A673 (cell line): ENCODE data around the gene PUDP. TPM values are rescaled to one million over a fixed set of nuclear protein-coding genes. Genes with fewer than 3 reads are reported as not detected.

Source experiments
- BruUV-seq: library from RNA; stranded (reverse); fragments of 400-500 nt; replicated peaks from 2 replicates; lab custom pipeline; 2021; lab: Mats Ljungman, UMichigan
- CTCF ChIA-PET: fragments of 300-600 bp; sonication (Branson Sonifier 250); formaldehyde crosslinking; loops from one replicate; lab custom pipeline; 2022; ENCODE audit warnings: antibody characterized with exemption; lab: Charles Lee
- POLR2A ChIA-PET: fragments of 300-600 bp; sonication (Branson Sonifier 250); formaldehyde crosslinking; loops from one replicate; lab custom pipeline; 2022; ENCODE audit warnings: antibody characterized with exemption; ENCODE audit not compliant: low non-redundant PET; lab: Charles Lee
- DNase-seq: peaks from one replicate; pipeline ENCODE4 v3.0.0-alpha.2; 2015; ENCODE audit warnings: low spot score
- H3K27ac ChIP-seq: fragments of 200-600 bp; sonication (generic); 2 replicates; pipeline ENCODE4 v1.5.1; 2016; ENCODE audit warnings: mixed run types, low read depth, mild to moderate bottlenecking, mixed read lengths, antibody characterized with exemption, low read length; ENCODE audit not compliant: poor library complexity, severe bottlenecking
- H3K27me3 ChIP-seq: fragments of 200-600 bp; sonication (generic); replicated peaks from 2 replicates; pipeline ENCODE4 v1.6.1; 2017; ENCODE audit warnings: mixed run types, low read depth, mild to moderate bottlenecking, mixed read lengths, antibody characterized with exemption, low read length; ENCODE audit not compliant: insufficient read depth, poor library complexity
- H3K36me3 ChIP-seq: fragments of 200-600 bp; sonication (generic); 2 replicates; pipeline ENCODE4 v1.6.1; 2016; ENCODE audit warnings: mixed run types, mild to moderate bottlenecking, mixed read lengths, antibody characterized with exemption, low read length; ENCODE audit not compliant: insufficient read depth, poor library complexity, severe bottlenecking
- H3K4me1 ChIP-seq: fragments of 200-600 bp; sonication (generic); 2 replicates; pipeline ENCODE4 v1.6.1; 2017; ENCODE audit warnings: mixed run types, mild to moderate bottlenecking, mixed read lengths, antibody characterized with exemption, low read length; ENCODE audit not compliant: insufficient read depth, poor library complexity, severe bottlenecking
- H3K4me3 ChIP-seq: fragments of 200-600 bp; sonication (generic); 2 replicates; pipeline ENCODE4 v1.5.1; 2016; ENCODE audit warnings: low read depth, mixed run types, mild to moderate bottlenecking, mixed read lengths, low read length; ENCODE audit not compliant: poor library complexity, severe bottlenecking
- H3K9me3 ChIP-seq: fragments of 200-600 bp; sonication (generic); 2 replicates; pipeline ENCODE4 v1.6.1; 2016; ENCODE audit warnings: mixed run types, low read depth, mild to moderate bottlenecking, mixed read lengths, antibody characterized with exemption, low read length; ENCODE audit not compliant: poor library complexity, severe bottlenecking
- CTCF ChIP-seq: fragments of 300-800, 200-600 bp; sonication (generic); conservative IDR thresholded peaks from 2 replicates; pipeline ENCODE4 v1.5.1; 2017; ENCODE audit warnings: low read depth, mild to moderate bottlenecking, antibody characterized with exemption, low read length, moderate library complexity, mixed read lengths
- EZH2 ChIP-seq: fragments of 200-600 bp; sonication (generic); IDR thresholded peaks from 2 replicates; pipeline ENCODE4 v1.6.1; 2017; ENCODE audit warnings: borderline replicate concordance, low read depth, mild to moderate bottlenecking, mixed read lengths, antibody characterized with exemption, low read length; ENCODE audit not compliant: poor library complexity, severe bottlenecking
- intact Hi-C: fragments of 100-400 bp; cut with micrococcal nuclease; formaldehyde crosslinking; loops from one replicate; pipeline ENCODE4 v1.10.0; 2022; ENCODE audit not compliant: unreplicated experiment
- total RNA-seq: library from RNA; stranded (reverse); gene quantifications from 2 replicates; pipeline ENCODE4 v1.2.3, GENCODE V29; 2021

The PUDP gene
- total RNA-seq, 1 experiment from 2014 or later: 17.6 TPM

GRCh38 chrX:7143941-7144525, 3.9 kb downstream of the PUDP start:
- Histone ChIP-seq H3K36me3 (no peaks in the 10 kb centered on the region), H3K27ac (no peak overlapping the region), H3K4me3 (no peak overlapping the region), H3K9me3 (no peaks in the 10 kb centered on the region), H3K4me1 (no peaks in the 10 kb centered on the region), H3K27me3 (no peaks in the 10 kb centered on the region)
- BruUV-seq: no TSS peak
- no peak for TF ChIP-seq CTCF
- TF ChIP-seq EZH2: no peak
- ChIA-PET CTCF (no interaction called here), POLR2A (no interaction called here)
- intact Hi-C loops: no loop called here
- no peak for DNase-seq

- TF ChIP-seq CTCF (no peak), EZH2 (no peak)
- Histone ChIP-seq H3K36me3 (no peaks in the 10 kb centered on the region), H3K4me3 (no peak overlapping the region), H3K27me3 (no peaks in the 10 kb centered on the region), H3K27ac (no peak overlapping the region), H3K9me3 (no peaks in the 10 kb centered on the region), H3K4me1 (no peaks in the 10 kb centered on the region)
- ChIA-PET POLR2A (no interaction called here), CTCF (no interaction called here)
- intact Hi-C loops: no loop called here
- BruUV-seq: no TSS peak
- DNase-seq: no peak
Measured at GRCh38 chrX:7143076-7143475, 4.9 kb downstream of the PUDP start.

GRCh38 chrX:7139202-7140081, 8.5 kb downstream of the PUDP start:
- POLR2A ChIA-PET: no interaction called here
- Histone ChIP-seq H3K27ac (no peak overlapping the region), H3K27me3 (no peaks in the 10 kb centered on the region), H3K9me3 (no peaks in the 10 kb centered on the region), H3K36me3 (no peaks in the 10 kb centered on the region), H3K4me3 (no peak overlapping the region), H3K4me1 (no peaks in the 10 kb centered on the region)
- DNase-seq: no peak
- no TSS peak for BruUV-seq
- intact Hi-C loops: no loop called here
- CTCF ChIA-PET: no interaction called here
- TF ChIP-seq EZH2 (no peak), CTCF (no peak)
